NCI-H2227 treated with DMSO at 0.1 percent for 48 hours (cell line): ENCODE measurements around the gene RPUSD2.

Experiments used
- DNase-seq: peaks from one replicate; lab custom pipeline; 2025; lab: John Stamatoyannopoulos, UW

The RPUSD2 gene

DNA sequence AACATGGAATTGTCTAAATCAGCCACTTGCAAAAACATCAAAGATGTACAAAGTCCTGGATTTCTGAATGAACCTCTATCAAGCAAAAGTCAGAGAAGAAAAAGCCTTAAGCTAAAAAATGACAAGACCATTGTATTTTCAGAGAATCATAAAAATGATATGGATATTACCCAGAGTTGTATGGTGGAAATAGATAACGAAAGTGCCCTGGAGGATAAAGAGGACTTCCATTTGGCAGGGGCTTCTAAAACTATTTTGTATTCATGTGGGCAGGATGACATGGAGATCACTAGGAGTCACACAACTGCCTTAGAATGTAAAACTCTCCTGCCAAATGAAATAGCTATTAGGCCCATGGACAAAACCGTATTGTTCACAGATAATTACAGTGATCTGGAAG lies 54.3 kb downstream of the RPUSD2 start:
- no peak for DNase-seq
